SU-DHL-6 (cell line): Measurements from ENCODE around the gene APBB2.

Source experiments
- EZH2phosphoT487 ChIP-seq: fragments of 200-600 bp; sonication (generic), shearing (Covaris generic); conservative IDR thresholded peaks from 2 replicates; pipeline ENCODE4 v1.6.1; 2018; ENCODE audit warnings: mild to moderate bottlenecking, antibody characterized with exemption, low read length, moderate library complexity, mixed read lengths
- TF ChIP-seq, protein P1 (sequence below): fragments of 200-600 bp; sonication (generic); IDR thresholded peaks from one replicate; pipeline ENCODE4 v1.5.1; 2017; ENCODE audit warnings: antibody characterized with exemption, mild to moderate bottlenecking, low read length, moderate library complexity; ENCODE audit not compliant: insufficient read depth, poor library complexity, severe bottlenecking

DNA sequence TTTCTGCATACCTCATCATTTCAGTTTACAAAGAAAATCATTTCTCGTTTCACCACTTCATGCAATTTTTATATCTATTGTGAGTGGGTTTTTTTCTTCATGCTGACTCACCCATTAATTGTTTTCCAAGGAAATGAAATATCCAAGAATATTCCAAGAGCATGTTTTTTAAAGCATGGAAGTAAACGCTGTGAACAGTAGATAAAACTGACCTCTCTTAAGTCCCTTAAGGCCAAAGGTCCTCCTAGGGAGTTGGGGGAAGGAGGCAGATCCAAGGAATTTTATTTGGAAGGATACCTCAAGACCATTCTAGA is 2.6 kb upstream of the APBB2 start:
- TF ChIP-seq, protein P1, sequence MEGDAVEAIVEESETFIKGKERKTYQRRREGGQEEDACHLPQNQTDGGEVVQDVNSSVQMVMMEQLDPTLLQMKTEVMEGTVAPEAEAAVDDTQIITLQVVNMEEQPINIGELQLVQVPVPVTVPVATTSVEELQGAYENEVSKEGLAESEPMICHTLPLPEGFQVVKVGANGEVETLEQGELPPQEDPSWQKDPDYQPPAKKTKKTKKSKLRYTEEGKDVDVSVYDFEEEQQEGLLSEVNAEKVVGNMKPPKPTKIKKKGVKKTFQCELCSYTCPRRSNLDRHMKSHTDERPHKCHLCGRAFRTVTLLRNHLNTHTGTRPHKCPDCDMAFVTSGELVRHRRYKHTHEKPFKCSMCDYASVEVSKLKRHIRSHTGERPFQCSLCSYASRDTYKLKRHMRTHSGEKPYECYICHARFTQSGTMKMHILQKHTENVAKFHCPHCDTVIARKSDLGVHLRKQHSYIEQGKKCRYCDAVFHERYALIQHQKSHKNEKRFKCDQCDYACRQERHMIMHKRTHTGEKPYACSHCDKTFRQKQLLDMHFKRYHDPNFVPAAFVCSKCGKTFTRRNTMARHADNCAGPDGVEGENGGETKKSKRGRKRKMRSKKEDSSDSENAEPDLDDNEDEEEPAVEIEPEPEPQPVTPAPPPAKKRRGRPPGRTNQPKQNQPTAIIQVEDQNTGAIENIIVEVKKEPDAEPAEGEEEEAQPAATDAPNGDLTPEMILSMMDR: no peak
- TF ChIP-seq EZH2phosphoT487: no peak
